ENCODE measurements around the gene NSUN6.

DNA sequence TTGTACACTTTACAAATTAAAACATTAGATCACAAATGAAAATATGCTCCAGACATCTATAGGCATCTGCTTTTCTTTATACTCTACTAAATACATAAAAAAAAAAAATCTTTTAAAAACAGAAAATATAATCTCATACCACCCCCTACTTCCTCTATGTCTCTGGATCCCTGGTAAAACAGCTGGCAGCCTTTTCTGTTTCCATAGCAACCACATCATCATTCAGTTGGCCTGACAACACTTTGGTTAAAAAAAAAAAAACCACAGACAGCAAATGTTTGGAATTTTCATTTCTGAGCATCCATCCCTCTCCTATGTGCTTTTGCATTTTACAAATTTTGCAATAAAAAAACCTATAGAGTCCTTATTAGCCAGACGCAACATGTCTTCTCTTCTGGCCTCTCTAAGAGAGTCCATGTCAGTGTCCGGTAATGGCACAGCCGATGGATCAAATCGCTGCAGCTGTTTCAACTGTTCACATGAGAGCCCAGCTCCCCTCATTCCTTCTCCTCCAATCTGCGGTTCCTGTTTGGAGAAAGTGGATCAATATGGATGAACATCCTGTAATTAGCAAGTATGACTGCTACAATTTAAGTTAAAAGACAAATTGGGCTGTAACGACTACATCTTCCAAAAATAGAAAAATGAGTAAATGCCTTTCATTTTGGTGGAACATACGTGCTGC is 105.6 kb downstream of the NSUN6 start:
- TF ChIP-seq, protein P1, sequence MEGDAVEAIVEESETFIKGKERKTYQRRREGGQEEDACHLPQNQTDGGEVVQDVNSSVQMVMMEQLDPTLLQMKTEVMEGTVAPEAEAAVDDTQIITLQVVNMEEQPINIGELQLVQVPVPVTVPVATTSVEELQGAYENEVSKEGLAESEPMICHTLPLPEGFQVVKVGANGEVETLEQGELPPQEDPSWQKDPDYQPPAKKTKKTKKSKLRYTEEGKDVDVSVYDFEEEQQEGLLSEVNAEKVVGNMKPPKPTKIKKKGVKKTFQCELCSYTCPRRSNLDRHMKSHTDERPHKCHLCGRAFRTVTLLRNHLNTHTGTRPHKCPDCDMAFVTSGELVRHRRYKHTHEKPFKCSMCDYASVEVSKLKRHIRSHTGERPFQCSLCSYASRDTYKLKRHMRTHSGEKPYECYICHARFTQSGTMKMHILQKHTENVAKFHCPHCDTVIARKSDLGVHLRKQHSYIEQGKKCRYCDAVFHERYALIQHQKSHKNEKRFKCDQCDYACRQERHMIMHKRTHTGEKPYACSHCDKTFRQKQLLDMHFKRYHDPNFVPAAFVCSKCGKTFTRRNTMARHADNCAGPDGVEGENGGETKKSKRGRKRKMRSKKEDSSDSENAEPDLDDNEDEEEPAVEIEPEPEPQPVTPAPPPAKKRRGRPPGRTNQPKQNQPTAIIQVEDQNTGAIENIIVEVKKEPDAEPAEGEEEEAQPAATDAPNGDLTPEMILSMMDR (IDR thresholded peaks at IDR 0.05): no peak
- no peak for TF ChIP-seq POLR2A (IDR thresholded peaks at IDR 0.05)

Data from heart left ventricle (tissue), 13 donors.